HG03025 (cell line): ENCODE measurements around the gene KLK6.

Source experiments
- ATAC-seq: cut with Tn5 transposase; IDR thresholded peaks from one replicate; pipeline ENCODE4 v1.9.1; 2021; ENCODE audit warnings: mild to moderate bottlenecking, moderate library complexity; ENCODE audit not compliant: unreplicated experiment, low FRiP score

KLK6 gene

GRCh38 chr19:50969413-50969760, at the start of gene KLK6:
TSS of gene KLK6 (minus strand) at chr19:50969591. CDS start at chr19:50968104, 1,487 bp downstream.
- ATAC-seq, result no peak

GRCh38 chr19:51018745-51019543, 49.6 kb upstream of the KLK6 start:
- ATAC-seq, result no peak

GRCh38 chr19:51016798-51017683, 47.6 kb upstream of the KLK6 start:
- ATAC-seq, result no peak

GRCh38 chr19:51015691-51016267, 46.4 kb upstream of the KLK6 start:
- ATAC-seq, result no peak

- no peak for ATAC-seq
Measured at GRCh38 chr19:51014242-51014641, 44.9 kb upstream of the KLK6 start.

- no peak for ATAC-seq
Measured at GRCh38 chr19:51012661-51013190, 43.3 kb upstream of the KLK6 start.

- no peak for ATAC-seq
Measured at GRCh38 chr19:51010066-51010795, 40.8 kb upstream of the KLK6 start.

GRCh38 chr19:51009061-51009891, 39.9 kb upstream of the KLK6 start:
- ATAC-seq, result no peak

GRCh38 chr19:51007488-51007887, 38.1 kb upstream of the KLK6 start:
- ATAC-seq, result no peak

- no peak for ATAC-seq
Measured at GRCh38 chr19:51006406-51006805, 37.0 kb upstream of the KLK6 start.

- no peak for ATAC-seq
Measured at GRCh38 chr19:51005248-51005647, 35.9 kb upstream of the KLK6 start.

- no peak for ATAC-seq
Measured at GRCh38 chr19:51003316-51003715, 33.9 kb upstream of the KLK6 start.

- no peak for ATAC-seq
Measured at GRCh38 chr19:51002542-51003311, 33.3 kb upstream of the KLK6 start.

GRCh38 chr19:51002089-51002532, 32.7 kb upstream of the KLK6 start:
- no peak for ATAC-seq

GRCh38 chr19:51001515-51001914, 32.1 kb upstream of the KLK6 start, which contains the start of gene KLK8:
TSS of gene KLK8 (minus strand) at chr19:51001604. CDS start at chr19:51001167, 437 bp downstream.
- ATAC-seq, result no peak

- ATAC-seq, result no peak
Measured at GRCh38 chr19:51000981-51001380, 31.6 kb upstream of the KLK6 start.

GRCh38 chr19:51000426-51000825, 31.0 kb upstream of the KLK6 start:
- no peak for ATAC-seq

GRCh38 chr19:50998686-50999085, 29.3 kb upstream of the KLK6 start:
- no peak for ATAC-seq

- no peak for ATAC-seq
Measured at GRCh38 chr19:50998061-50998460, 28.7 kb upstream of the KLK6 start.
